Activated naive CD8-positive, alpha-beta T cell treated with anti-CD3 and anti-CD28 coated beads, Interleukin-2, amount 10 ng/mL, durations not matched to agents 7 days and 5 days (primary cell): Measurements from ENCODE around the gene JAZF1. TPM values are rescaled to one million over a fixed set of nuclear protein-coding genes. Genes with fewer than 3 reads are reported as not detected.

Experiments
- ATAC-seq: fragments of 150-1000 bp; cut with Tn5 transposase; one replicate; pipeline ENCODE4 v1.10.0; 2021; ENCODE audit warnings: low read depth, moderate library complexity
- POLR2A ChIA-PET: fragments of 350-600 bp; sonication (Branson Sonifier 250); formaldehyde crosslinking; loops from one replicate; lab custom pipeline; 2021; ENCODE audit warnings: antibody characterized with exemption; lab: Charles Lee
- DNase-seq: peaks from one replicate; pipeline ENCODE4 v3.0.0; 2021
- H3K27ac Mint-ChIP-seq: one replicate; pipeline ENCODE4 v1.8.0; 2022; ENCODE audit warnings: mild to moderate bottlenecking, mixed read lengths
- H3K27me3 Mint-ChIP-seq: one replicate; pipeline ENCODE4 v1.8.0; 2022; ENCODE audit warnings: mild to moderate bottlenecking, moderate library complexity, mixed read lengths
- H3K36me3 Mint-ChIP-seq: one replicate; pipeline ENCODE4 v1.8.0; 2021; ENCODE audit warnings: mild to moderate bottlenecking, mixed read lengths
- H3K4me1 Mint-ChIP-seq: one replicate; pipeline ENCODE4 v1.8.0; 2021; ENCODE audit warnings: mixed read lengths
- H3K4me3 Mint-ChIP-seq: one replicate; pipeline ENCODE4 v1.8.0; 2022; ENCODE audit warnings: mild to moderate bottlenecking, moderate library complexity, mixed read lengths
- H3K9me3 Mint-ChIP-seq: one replicate; pipeline ENCODE4 v1.8.0; 2021; ENCODE audit warnings: mixed read lengths
- total RNA-seq, 2 experiments: library from RNA; stranded (reverse); gene quantifications; one replicate each; pipeline ENCODE4 v1.2.3, GENCODE V29; 2021

JAZF1 gene
- total RNA-seq, 2 experiments from 2014 or later, result 4.4 to 4.7 TPM

GRCh38 chr7:28181416-28181815 lies 821 bp upstream of the JAZF1 start:
- Mint-ChIP-seq H3K36me3 (peaks cover 2% of the 10 kb centered on the region), H3K4me1 (peaks cover 11% of the 10 kb centered on the region), H3K27ac (no peak overlapping the region), H3K27me3 (peaks cover 19% of the 10 kb centered on the region), H3K9me3 (no peaks in the 10 kb centered on the region), H3K4me3 (peak overlapping the region; percentile 75)
- DNase-seq, result no peak
- no peak for ATAC-seq
- POLR2A ChIA-PET, result interaction anchor here (1.7 kb wide), 1 partner anchor 9 kb away, joined by 6 read pairs; no protein-coding TSS in a partner anchor

GRCh38 chr7:28180031-28180363 lies 598 bp downstream of the JAZF1 start:
- DNase-seq (no peak), ATAC-seq (no peak)
- Mint-ChIP-seq H3K9me3 (no peaks in the 10 kb centered on the region), H3K36me3 (peaks cover 2% of the 10 kb centered on the region), H3K27ac (no peak overlapping the region), H3K4me1 (peaks cover 11% of the 10 kb centered on the region), H3K4me3 (no peak overlapping the region), H3K27me3 (peaks cover 18% of the 10 kb centered on the region)
- POLR2A ChIA-PET, result no interaction called here

- H3K36me3 Mint-ChIP-seq, result peaks cover 2% of the 10 kb centered on the region
- DNase-seq (peak; percentile 79), ATAC-seq (peak; percentile 74)
- peaks cover 11% of the 10 kb centered on the region for H3K4me1 Mint-ChIP-seq
- H3K4me3 Mint-ChIP-seq, result peak overlapping the region; percentile 53
- no peaks in the 10 kb centered on the region for H3K9me3 Mint-ChIP-seq
- POLR2A ChIA-PET, result no interaction called here
- peaks cover 16% of the 10 kb centered on the region for H3K27me3 Mint-ChIP-seq
- H3K27ac Mint-ChIP-seq, result no peak overlapping the region
These were observed 1.2 kb downstream of the JAZF1 start for GRCh38 chr7:28179120-28180030.

- Mint-ChIP-seq H3K27me3 (peaks cover 13% of the 10 kb centered on the region), H3K9me3 (no peaks in the 10 kb centered on the region), H3K36me3 (peaks cover 2% of the 10 kb centered on the region), H3K4me1 (peaks cover 11% of the 10 kb centered on the region), H3K4me3 (peak overlapping the region; percentile 53), H3K27ac (no peak overlapping the region)
- POLR2A ChIA-PET, result no interaction called here
- ATAC-seq, result no peak
- DNase-seq, result no peak
These were observed 2.0 kb downstream of the JAZF1 start for GRCh38 chr7:28178599-28178998.

GRCh38 chr7:28177836-28178235 lies 2.8 kb downstream of the JAZF1 start:
- Mint-ChIP-seq H3K9me3 (no peaks in the 10 kb centered on the region), H3K27me3 (peaks cover 10% of the 10 kb centered on the region), H3K27ac (no peak overlapping the region), H3K4me3 (no peak overlapping the region), H3K36me3 (peaks cover 2% of the 10 kb centered on the region), H3K4me1 (peaks cover 11% of the 10 kb centered on the region)
- DNase-seq (no peak), ATAC-seq (no peak)
- POLR2A ChIA-PET, result no interaction called here

- Mint-ChIP-seq H3K9me3 (no peaks in the 10 kb centered on the region), H3K4me3 (no peak overlapping the region), H3K27me3 (peaks cover 8% of the 10 kb centered on the region), H3K4me1 (peaks cover 11% of the 10 kb centered on the region), H3K27ac (no peak overlapping the region), H3K36me3 (peaks cover 2% of the 10 kb centered on the region)
- DNase-seq (no peak), ATAC-seq (no peak)
- POLR2A ChIA-PET, result no interaction called here
These were observed 4.0 kb downstream of the JAZF1 start for GRCh38 chr7:28176645-28177044.

- H3K27me3 Mint-ChIP-seq, result peaks cover 8% of the 10 kb centered on the region
- peaks cover 2% of the 10 kb centered on the region for H3K36me3 Mint-ChIP-seq
- no peak overlapping the region for H3K27ac Mint-ChIP-seq
- POLR2A ChIA-PET, result no interaction called here
- no peaks in the 10 kb centered on the region for H3K9me3 Mint-ChIP-seq
- H3K4me1 Mint-ChIP-seq, result peaks cover 9% of the 10 kb centered on the region
- no peak overlapping the region for H3K4me3 Mint-ChIP-seq
- DNase-seq (no peak), ATAC-seq (no peak)
These were observed 4.4 kb downstream of the JAZF1 start for GRCh38 chr7:28176174-28176573.

GRCh38 chr7:28174901-28175661 lies 5.5 kb downstream of the JAZF1 start:
- POLR2A ChIA-PET, result no interaction called here
- H3K27ac Mint-ChIP-seq, result no peak overlapping the region
- H3K4me3 Mint-ChIP-seq, result no peak overlapping the region
- peaks cover 5% of the 10 kb centered on the region for H3K27me3 Mint-ChIP-seq
- H3K36me3 Mint-ChIP-seq, result peaks cover 2% of the 10 kb centered on the region
- ATAC-seq (no peak), DNase-seq (no peak)
- peaks cover 5% of the 10 kb centered on the region for H3K4me1 Mint-ChIP-seq
- H3K9me3 Mint-ChIP-seq, result no peaks in the 10 kb centered on the region

- H3K4me3 Mint-ChIP-seq, result no peak overlapping the region
These were observed 6.2 kb downstream of the JAZF1 start for GRCh38 chr7:28174442-28174841.

GRCh38 chr7:28173531-28173930 lies 7.1 kb downstream of the JAZF1 start:
- H3K4me1 Mint-ChIP-seq, result no peaks in the 10 kb centered on the region
- no peaks in the 10 kb centered on the region for H3K27me3 Mint-ChIP-seq
- no peak overlapping the region for H3K27ac Mint-ChIP-seq
- POLR2A ChIA-PET, result no interaction called here
- no peak for ATAC-seq
- no peak overlapping the region for H3K4me3 Mint-ChIP-seq
- DNase-seq, result no peak
- no peaks in the 10 kb centered on the region for H3K36me3 Mint-ChIP-seq
- H3K9me3 Mint-ChIP-seq, result no peaks in the 10 kb centered on the region

More at GRCh38 chr7:28174442-28174841, 6.2 kb downstream of the JAZF1 start:
- no peak for ATAC-seq
- H3K27me3 Mint-ChIP-seq, result peaks cover 5% of the 10 kb centered on the region
- H3K27ac Mint-ChIP-seq, result no peak overlapping the region
- no peak for DNase-seq
- no peaks in the 10 kb centered on the region for H3K9me3 Mint-ChIP-seq
- POLR2A ChIA-PET, result no interaction called here
- H3K36me3 Mint-ChIP-seq, result peaks cover 2% of the 10 kb centered on the region
- H3K4me1 Mint-ChIP-seq, result peaks cover 5% of the 10 kb centered on the region

- no peaks in the 10 kb centered on the region for H3K27me3 Mint-ChIP-seq
- no peaks in the 10 kb centered on the region for H3K36me3 Mint-ChIP-seq
- ATAC-seq, result no peak
- no peaks in the 10 kb centered on the region for H3K9me3 Mint-ChIP-seq
- H3K27ac Mint-ChIP-seq, result no peak overlapping the region
- POLR2A ChIA-PET, result no interaction called here
- no peak overlapping the region for H3K4me3 Mint-ChIP-seq
- no peaks in the 10 kb centered on the region for H3K4me1 Mint-ChIP-seq
- DNase-seq, result no peak
These were observed 7.6 kb downstream of the JAZF1 start for GRCh38 chr7:28172958-28173357.

- Mint-ChIP-seq H3K27ac (no peak overlapping the region), H3K4me3 (no peak overlapping the region), H3K4me1 (no peaks in the 10 kb centered on the region), H3K27me3 (no peaks in the 10 kb centered on the region), H3K36me3 (no peaks in the 10 kb centered on the region), H3K9me3 (no peaks in the 10 kb centered on the region)
- POLR2A ChIA-PET, result no interaction called here
- ATAC-seq (no peak), DNase-seq (no peak)
These were observed 9.9 kb downstream of the JAZF1 start for GRCh38 chr7:28170701-28171100.

- ATAC-seq (no peak), DNase-seq (no peak)
- H3K27ac Mint-ChIP-seq, result no peak overlapping the region
- no peaks in the 10 kb centered on the region for H3K4me1 Mint-ChIP-seq
- POLR2A ChIA-PET, result no interaction called here
- no peak overlapping the region for H3K4me3 Mint-ChIP-seq
- no peaks in the 10 kb centered on the region for H3K9me3 Mint-ChIP-seq
- no peaks in the 10 kb centered on the region for H3K27me3 Mint-ChIP-seq
- H3K36me3 Mint-ChIP-seq, result no peaks in the 10 kb centered on the region
These were observed 11.4 kb downstream of the JAZF1 start for GRCh38 chr7:28169230-28169629.
